ENCODE data around the gene HBM. TPM values are rescaled to one million over a fixed set of nuclear protein-coding genes. Genes with fewer than 3 reads are reported as not detected.

The HBM gene
- not detected in 2 replicates for total RNA-seq (2014; rRNA removed; shearing (Covaris generic))

GRCh38 chr16:165539-166374 is at the start of gene HBM:
HBM (plus strand) TSS chr16:165978; CDS start chr16:165998, 20 bp downstream.

GRCh38 chr16:152141-153128 is 13.3 kb upstream of the HBM start, which contains the start of gene HBZ:
HBZ (plus strand) TSS chr16:152644; CDS start chr16:152910, 266 bp downstream.

GRCh38 chr16:172374-172941 is 6.7 kb downstream of the HBM start, which contains the start of gene HBA2:
HBA2 (plus strand) TSS chr16:172876; CDS start chr16:172913, 37 bp downstream.

GRCh38 chr16:176477-177382 is 11.0 kb downstream of the HBM start, which contains the start of gene HBA1:
HBA1 (plus strand) TSS chr16:176680; CDS start chr16:176717, 37 bp downstream.

GRCh38 chr16:180101-180675 is 14.4 kb downstream of the HBM start, which contains the start of gene HBQ1:
HBQ1 (plus strand) TSS chr16:180459; CDS start chr16:180487, 28 bp downstream.

Small RNAs within 50 kb of the gene (small RNA-seq; reads per million reads assigned to genes)
- not detected for gene RF00019

Other genes with a start within 250 kb of the HBM start
- 23.0 and 24.0 TPM in 2 replicates for gene POLR3K, start 112.4 kb upstream of the HBM start, total RNA-seq (2014; rRNA removed; shearing (Covaris generic))
- gene SNRNP25, start 112.2 kb upstream of the HBM start, total RNA-seq (2014; rRNA removed; shearing (Covaris generic)), result 46.9 and 54.2 TPM in 2 replicates
- 66.0 and 88.3 TPM in 2 replicates for gene RHBDF1, start 93.3 kb upstream of the HBM start, total RNA-seq (2014; rRNA removed; shearing (Covaris generic))
- 233 and 337 TPM in 2 replicates for gene MPG, start 87.8 kb upstream of the HBM start, total RNA-seq (2014; rRNA removed; shearing (Covaris generic))
- gene NPRL3, start 27.3 kb upstream of the HBM start, total RNA-seq (2014; rRNA removed; shearing (Covaris generic)), result 13.2 and 14.9 TPM in 2 replicates
- not detected in 2 replicates for gene HBZ, start 13.3 kb upstream of the HBM start, total RNA-seq (2014; rRNA removed; shearing (Covaris generic))
- gene HBA2, start 6.9 kb downstream of the HBM start, total RNA-seq (2014; rRNA removed; shearing (Covaris generic)), result not detected in 2 replicates
- not detected in 2 replicates for gene HBA1, start 10.7 kb downstream of the HBM start, total RNA-seq (2014; rRNA removed; shearing (Covaris generic))
- not detected in 2 replicates for gene HBQ1, start 14.5 kb downstream of the HBM start, total RNA-seq (2014; rRNA removed; shearing (Covaris generic))
- gene LUC7L, start 63.5 kb downstream of the HBM start, total RNA-seq (2014; rRNA removed; shearing (Covaris generic)), result 53.1 and 65.3 TPM in 2 replicates
- gene FAM234A, start 68.8 kb downstream of the HBM start, total RNA-seq (2014; rRNA removed; shearing (Covaris generic)), result 58.9 and 70.9 TPM in 2 replicates
- gene RGS11, start 110.0 kb downstream of the HBM start, total RNA-seq (2014; rRNA removed; shearing (Covaris generic)), result 0.04 and 0.08 TPM in 2 replicates
- 3.2 and 4.5 TPM in 2 replicates for gene ARHGDIG, start 114.6 kb downstream of the HBM start, total RNA-seq (2014; rRNA removed; shearing (Covaris generic))
- gene PDIA2, start 117.2 kb downstream of the HBM start, total RNA-seq (2014; rRNA removed; shearing (Covaris generic)), result 0.41 and 0.88 TPM in 2 replicates
- gene AXIN1, start 186.7 kb downstream of the HBM start, total RNA-seq (2014; rRNA removed; shearing (Covaris generic)), result 36.7 and 40.2 TPM in 2 replicates
- gene MRPL28, start 204.6 kb downstream of the HBM start, total RNA-seq (2014; rRNA removed; shearing (Covaris generic)), result 248 and 271 TPM in 2 replicates
- 25.1 and 44.4 TPM in 2 replicates for gene PGAP6, start 216.0 kb downstream of the HBM start, total RNA-seq (2014; rRNA removed; shearing (Covaris generic))
- gene NME4, start 231.2 kb downstream of the HBM start, total RNA-seq (2014; rRNA removed; shearing (Covaris generic)), result 226 and 246 TPM in 2 replicates
- 18.3 and 25.2 TPM in 2 replicates for gene DECR2, start 235.9 kb downstream of the HBM start, total RNA-seq (2014; rRNA removed; shearing (Covaris generic))

All from A375 (cell line).